Measurements from ENCODE around the gene LIPF.
"Not testable (repeated sequence)": the region's sequence is repeated elsewhere in the genome, so short reads cannot be mapped to it uniquely, and the experiment has no call there.

Gene LIPF

GRCh38 chr10:88664142-88664541, at the start of gene LIPF:
TSS of gene LIPF (plus strand) at chr10:88664442. CDS start at chr10:88667298, 2,856 bp downstream.
- DNase-seq = no peak

DNA sequence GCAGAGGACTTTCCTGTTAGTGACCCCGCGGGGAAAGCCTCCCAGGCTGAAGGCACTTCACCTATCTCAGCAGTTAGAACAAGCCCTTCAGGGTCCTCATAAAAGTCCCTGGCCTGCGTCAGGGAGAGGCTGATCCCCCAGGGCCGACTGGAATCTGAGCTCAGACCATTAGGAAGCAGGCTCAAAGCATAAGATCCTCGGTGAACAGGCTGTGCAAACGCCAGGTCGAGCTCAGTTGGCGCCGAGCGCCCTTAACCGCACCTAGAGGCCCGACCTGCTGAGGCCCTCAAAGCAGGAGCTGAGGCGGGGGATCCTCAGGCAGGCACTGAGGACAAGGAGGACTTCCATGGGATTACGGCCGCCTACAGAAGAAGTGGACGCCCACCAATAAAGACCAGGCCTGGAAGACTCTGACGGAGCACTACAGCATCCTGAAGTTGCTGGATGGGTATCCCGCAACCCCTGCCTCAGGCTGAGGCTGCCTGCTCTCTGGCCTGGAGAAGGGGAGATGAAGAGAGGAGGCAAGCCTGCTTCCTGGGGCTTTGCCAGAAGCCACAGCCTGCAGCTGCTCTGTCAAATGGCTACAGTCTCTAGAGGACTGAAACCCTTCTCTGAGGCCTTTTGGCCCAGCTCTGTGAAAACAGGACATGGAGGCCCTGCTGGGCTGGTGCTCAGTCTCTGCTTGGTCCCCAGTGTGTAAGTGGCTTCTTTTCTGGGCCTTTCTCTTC, 47.8 kb upstream of the LIPF start:
- DNase-seq = no peak

GRCh38 chr10:88617772-88618300, 46.4 kb upstream of the LIPF start:
- DNase-seq = no peak

GRCh38 chr10:88618496-88618895, 45.7 kb upstream of the LIPF start:
- DNase-seq = no peak

DNA sequence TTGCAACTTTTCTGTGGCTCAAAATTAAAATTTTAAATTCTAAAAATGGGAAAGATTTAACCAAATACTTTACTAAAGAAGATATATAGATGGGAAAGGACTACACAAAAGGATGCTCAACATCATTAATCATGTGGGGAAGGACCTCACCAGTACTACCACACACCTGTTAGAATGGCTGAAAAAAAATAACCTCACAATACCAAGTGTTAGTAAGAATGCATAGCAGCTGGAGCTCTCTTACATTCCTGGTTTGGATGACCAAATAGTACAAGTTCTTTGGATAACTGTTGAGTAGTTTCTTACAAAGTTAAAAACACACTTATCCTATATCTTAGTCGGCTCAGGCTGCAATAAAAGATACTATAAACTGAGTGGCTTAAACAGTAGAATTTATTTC, 43.8 kb upstream of the LIPF start:
- no peak for DNase-seq

- no peak for DNase-seq
Observed at GRCh38 chr10:88623835-88624234, 40.4 kb upstream of the LIPF start.

DNA sequence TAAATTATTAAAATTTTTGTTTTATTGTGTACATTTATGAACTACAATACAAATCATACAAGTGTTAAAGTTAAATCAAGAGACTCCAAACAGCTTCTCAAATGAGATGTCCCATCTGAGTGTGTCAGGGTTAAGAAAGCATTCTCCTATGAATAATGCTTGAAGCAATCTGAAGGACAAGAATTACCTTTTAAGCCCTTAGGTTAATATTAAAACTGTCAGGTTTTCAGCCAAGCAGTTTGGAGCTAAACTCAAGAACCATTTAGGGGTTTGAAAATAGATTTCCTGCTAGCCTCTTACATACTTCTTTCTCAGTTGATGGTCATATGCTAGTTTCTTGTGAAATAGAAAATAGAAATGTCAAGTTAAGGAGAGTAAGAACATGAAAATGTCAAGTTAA, 39.4 kb upstream of the LIPF start:
- DNase-seq = no peak

- DNase-seq = no peak
Observed at GRCh38 chr10:88640186-88640585, 24.1 kb upstream of the LIPF start.

DNA sequence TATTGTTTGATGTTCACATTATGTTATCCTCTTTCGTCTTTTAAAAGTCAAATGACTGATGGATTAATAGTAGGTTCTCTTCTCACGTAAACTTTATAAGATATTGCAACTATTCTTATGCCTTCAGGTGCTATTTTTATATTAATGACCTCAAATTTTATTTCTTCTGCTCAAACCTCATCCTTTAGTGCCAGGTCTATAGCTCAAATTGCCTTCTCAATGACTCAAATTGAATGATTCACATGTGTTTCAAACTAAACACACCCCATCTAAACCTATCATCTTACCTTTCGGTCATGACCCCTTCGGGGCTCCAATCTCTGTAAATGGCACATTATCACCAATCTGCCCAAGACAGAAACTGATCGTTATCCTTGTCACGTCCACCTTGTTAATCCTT, 22.0 kb upstream of the LIPF start:
- DNase-seq = no peak

DNA sequence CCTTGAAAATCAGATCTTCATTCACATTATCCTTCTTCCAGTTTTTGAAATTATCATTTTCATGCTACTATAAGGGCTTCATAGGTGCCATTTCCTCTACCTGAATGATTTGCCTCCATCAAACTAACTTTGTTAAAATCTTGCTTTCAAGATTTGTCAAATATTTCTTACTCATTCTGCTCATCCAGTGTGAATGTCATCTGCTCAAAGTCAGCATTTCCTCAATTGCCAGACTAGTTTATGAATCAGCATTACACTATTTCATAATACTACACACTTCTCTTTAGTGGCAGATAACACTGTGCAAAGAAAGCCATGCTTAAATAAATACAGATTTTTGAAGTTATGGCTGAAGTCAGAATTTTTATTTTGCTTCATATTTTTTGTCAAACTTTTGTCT, 21.3 kb upstream of the LIPF start:
- DNase-seq = no peak

DNA sequence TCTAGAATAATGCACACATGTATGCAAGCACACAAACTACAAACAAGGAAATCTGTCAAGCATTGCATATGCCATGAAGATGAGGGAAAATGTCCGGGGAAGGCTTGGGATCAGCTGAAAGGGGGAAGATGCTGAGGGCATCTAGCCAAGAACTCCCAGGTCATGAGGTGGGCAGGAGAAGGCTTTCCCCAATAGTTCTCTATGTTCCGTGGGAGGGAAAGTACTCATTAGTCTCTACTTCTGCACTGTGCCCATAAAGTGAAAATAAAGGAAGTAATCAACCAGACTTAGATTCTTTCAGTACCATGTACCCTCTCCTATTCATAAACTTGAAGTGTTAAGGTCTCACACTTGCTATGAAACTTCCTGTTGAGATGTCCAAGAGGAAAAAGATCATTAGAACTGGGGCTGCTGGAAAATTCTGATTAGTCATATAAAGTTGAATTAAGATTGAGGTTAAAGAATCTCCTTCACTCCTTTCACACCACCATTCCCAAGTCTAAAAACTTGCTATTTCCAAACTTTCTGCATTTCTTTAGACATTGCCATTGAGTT, 17.1 kb upstream of the LIPF start:
- DNase-seq = no peak

GRCh38 chr10:88651101-88651551, 13.1 kb upstream of the LIPF start:
- DNase-seq = no peak

- no peak for DNase-seq
Observed at GRCh38 chr10:88652616-88653015, 11.6 kb upstream of the LIPF start.

DNA sequence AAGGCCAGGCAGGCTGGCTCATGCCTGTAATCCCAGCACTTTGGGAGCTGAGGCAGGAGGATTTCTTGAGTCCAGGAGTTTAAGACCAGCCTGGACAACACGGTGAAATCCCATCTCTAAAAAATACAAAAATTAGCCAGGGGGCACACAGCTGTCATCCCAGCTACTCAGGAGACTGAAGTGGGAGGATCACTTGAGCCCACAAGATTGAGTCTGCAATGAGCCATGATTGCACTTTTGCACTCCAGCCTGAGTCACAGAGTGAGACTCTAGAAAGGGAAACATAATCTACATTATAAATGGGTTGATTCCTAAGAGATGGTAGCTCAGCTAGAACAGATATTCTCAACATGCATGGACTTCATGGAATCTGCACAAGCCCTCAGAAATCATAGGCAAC, 6.3 kb upstream of the LIPF start:
- DNase-seq = no peak

GRCh38 chr10:88659725-88660597, 4.3 kb upstream of the LIPF start:
- DNase-seq = no peak

- DNase-seq = no peak
Observed at GRCh38 chr10:88660598-88660884, 3.7 kb upstream of the LIPF start.

GRCh38 chr10:88661018-88661417, 3.2 kb upstream of the LIPF start:
- DNase-seq = no peak

DNA sequence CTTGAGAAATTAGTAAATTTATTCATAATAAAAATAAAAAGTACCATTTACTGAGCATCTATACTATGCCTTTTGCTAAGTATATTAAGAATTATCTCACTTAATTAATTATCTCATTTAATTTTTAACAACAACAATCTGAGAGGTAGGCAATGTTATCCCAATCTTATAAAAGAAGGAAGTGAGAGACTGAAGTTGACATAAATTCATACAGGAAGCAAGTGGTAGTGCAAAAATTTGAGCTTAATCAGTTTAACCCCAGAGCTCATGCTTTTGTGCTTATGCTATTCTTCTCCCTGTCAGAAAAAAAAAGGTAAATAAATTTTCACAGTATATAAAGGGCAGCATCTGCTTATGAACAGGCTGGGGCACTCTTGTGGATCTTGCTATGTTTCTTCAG, 2.7 kb upstream of the LIPF start:
- DNase-seq = no peak

DNA sequence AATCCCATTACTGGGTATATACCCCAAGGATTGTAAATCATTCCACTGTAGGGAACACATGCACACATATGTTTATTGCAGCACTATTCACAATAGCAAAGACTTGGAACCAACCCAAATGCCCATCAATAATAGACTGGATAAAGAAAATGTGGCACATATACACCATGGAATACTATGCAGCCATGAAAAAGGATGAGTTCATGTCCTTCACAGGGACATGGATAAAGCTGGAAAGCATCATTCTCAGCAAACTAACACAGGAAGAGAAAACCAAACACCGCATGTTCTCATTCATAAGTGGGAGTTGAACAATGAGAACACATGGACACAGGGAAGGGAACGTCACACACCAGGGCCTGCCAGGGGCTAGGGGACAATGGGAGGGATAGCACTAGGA, 1.1 kb upstream of the LIPF start:
- DNase-seq = not testable (repeated sequence)

- no peak for DNase-seq
Observed at GRCh38 chr10:88668465-88668864, 4.2 kb downstream of the LIPF start.

DNA sequence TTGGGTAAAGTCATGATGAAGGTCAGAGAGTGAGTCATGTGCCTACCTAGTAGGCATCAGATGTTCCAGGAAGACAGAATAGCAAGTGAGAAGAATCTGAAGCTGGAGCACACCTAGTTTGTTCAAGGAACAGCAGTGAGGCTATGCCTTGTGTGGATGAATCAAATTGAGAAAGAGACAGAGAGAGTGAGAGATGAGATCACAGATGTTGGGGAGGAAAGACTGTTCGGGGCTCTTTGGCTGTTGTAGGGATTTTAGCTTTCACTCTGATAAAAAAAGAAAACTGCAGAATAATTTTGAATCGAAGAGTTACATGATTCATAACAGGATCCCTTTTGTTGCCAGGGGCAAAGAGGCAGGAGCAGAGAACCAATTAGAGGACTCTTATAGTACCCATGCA, 6.3 kb downstream of the LIPF start:
- no peak for DNase-seq

GRCh38 chr10:88672041-88672440, 7.8 kb downstream of the LIPF start:
- DNase-seq = no peak

GRCh38 chr10:88676283-88677060, 12.2 kb downstream of the LIPF start:
- no peak for DNase-seq
